ENCODE data around the gene GRM4. TPM values are rescaled to one million over a fixed set of nuclear protein-coding genes. Genes with fewer than 3 reads are reported as not detected.

The GRM4 gene
- total and polyA plus RNA-seq, 9 of the 15 experiments (the other 6 are each of a cell fraction or from before 2014, with no cell fraction given) = 0.18 TPM; not detected in 8

GRCh38 chr6:34062156-34062555 lies 83.7 kb downstream of the GRM4 start:
- TF ChIP-seq KDM1A (IDR thresholded peaks at IDR 0.05) (peak; percentile 9 to 33; a peak in 1 of 4 replicates), ZFP36 (IDR thresholded peaks at IDR 0.05; ENCODE audit: low read depth, low read length, partially characterized antibody) (peak; percentile 63), TSC22D4 (tag; IDR thresholded peaks at IDR 0.05) (no peak), GATA2 (CRISPR knock-in tag; IDR thresholded peaks at IDR 0.05) (no peak), PRMT5 (CRISPR knock-in tag; IDR thresholded peaks at IDR 0.05) (no peak), HDAC1 (IDR thresholded peaks at IDR 0.05) (no peak), RBM25 (IDR thresholded peaks at IDR 0.05; ENCODE audit: low read depth, low read length, severe bottlenecking) (peak; percentile 37), HNRNPLL (IDR thresholded peaks at IDR 0.05; ENCODE audit: low read depth, low read length, poor library complexity, severe bottlenecking) (no peak), BCOR (IDR thresholded peaks at IDR 0.05) (peak; percentile 79), ZNF589 (CRISPR knock-in tag; IDR thresholded peaks at IDR 0.05; ENCODE audit: low read depth) (no peak), CBX2 (IDR thresholded peaks at IDR 0.05; ENCODE audit: insufficient read depth, low read length, poor library complexity, severe bottlenecking) (no peak)
- BruUV-seq (replicated peaks) = no TSS peak
- WGBS (ENCODE audit: insufficient coverage, low coverage, missing lambda C conversion rate) = 10% methylated on average over 3 of the region's 3 CpGs
- Histone ChIP-seq H3K4me2 (ENCODE audit: insufficient read depth, low read length) (no peak overlapping the region), H2AFZ (ENCODE audit: low read depth, low read length) (no peak overlapping the region), H3K4me3 (no peak overlapping the region), H3K9ac (ENCODE audit: insufficient read depth in 1 of 2, low read depth in 2 of 2, low read length in 2 of 2) (no peak overlapping the region), H3K79me2 (ENCODE audit: control insufficient read depth, insufficient read depth, low read length) (no peaks in the 10 kb centered on the region), H3K9me3 (replicated peaks; ENCODE audit: control insufficient read depth, insufficient read depth, low read depth, low read length) (no peaks in the 10 kb centered on the region), H3K9me1 (ENCODE audit: control insufficient read depth, insufficient read depth, low read length) (no peaks in the 10 kb centered on the region), H3K27ac (ENCODE audit: extremely low read depth, low read depth, low read length) (no peak overlapping the region), H3K4me1 (replicated peaks in 1 of 2; ENCODE audit: control insufficient read depth in 2 of 2, insufficient read depth in 2 of 2, low read length in 2 of 2) (peaks cover 0 to 13% of the 10 kb centered on the region in 2 experiments; a peak in 2 of 5 replicates), H3K36me3 (ENCODE audit: control insufficient read depth, insufficient read depth, low read length) (no peaks in the 10 kb centered on the region), H4K20me1 (replicated peaks; ENCODE audit: control insufficient read depth, insufficient read depth, low read length) (peaks cover 36% of the 10 kb centered on the region), H3K27me3 (ENCODE audit: control insufficient read depth in 2 of 2, insufficient read depth in 2 of 2, low read length in 2 of 2) (peaks cover 47 to 91% of the 10 kb centered on the region in 2 experiments)
- ChIA-PET POLR2A (interaction anchor here (0.6 kb wide), 1 partner anchor 211 kb away, joined by 3 read pairs; no protein-coding TSS in a partner anchor), CTCF (ENCODE audit: low intra/inter-chr PET ratio) (no interaction called here)
- in situ Hi-C loops (cut with MboI) = no loop called here
- intact Hi-C loops (cut with micrococcal nuclease) = no loop called here
- ATAC-seq = no peak
- DNase-seq (ENCODE audit: extremely low read depth in 1 of 4, low spot score in 3 of 4) = no peak
- FAIRE-seq = no peak
